Kasumi-1 (cell line): ENCODE measurements around the gene HSD17B8.
"Not testable (repeated sequence)": the region's sequence is repeated elsewhere in the genome, so short reads cannot be mapped to it uniquely, and the experiment has no call there.

Experiments
- DNase-seq, 2 experiments: peaks; one replicate each; lab custom pipeline; 2025; lab: John Stamatoyannopoulos, UW

Gene HSD17B8

GRCh38 chr6:33206027-33206863 lies 1.8 kb downstream of the HSD17B8 start:
- no peak for DNase-seq

DNA sequence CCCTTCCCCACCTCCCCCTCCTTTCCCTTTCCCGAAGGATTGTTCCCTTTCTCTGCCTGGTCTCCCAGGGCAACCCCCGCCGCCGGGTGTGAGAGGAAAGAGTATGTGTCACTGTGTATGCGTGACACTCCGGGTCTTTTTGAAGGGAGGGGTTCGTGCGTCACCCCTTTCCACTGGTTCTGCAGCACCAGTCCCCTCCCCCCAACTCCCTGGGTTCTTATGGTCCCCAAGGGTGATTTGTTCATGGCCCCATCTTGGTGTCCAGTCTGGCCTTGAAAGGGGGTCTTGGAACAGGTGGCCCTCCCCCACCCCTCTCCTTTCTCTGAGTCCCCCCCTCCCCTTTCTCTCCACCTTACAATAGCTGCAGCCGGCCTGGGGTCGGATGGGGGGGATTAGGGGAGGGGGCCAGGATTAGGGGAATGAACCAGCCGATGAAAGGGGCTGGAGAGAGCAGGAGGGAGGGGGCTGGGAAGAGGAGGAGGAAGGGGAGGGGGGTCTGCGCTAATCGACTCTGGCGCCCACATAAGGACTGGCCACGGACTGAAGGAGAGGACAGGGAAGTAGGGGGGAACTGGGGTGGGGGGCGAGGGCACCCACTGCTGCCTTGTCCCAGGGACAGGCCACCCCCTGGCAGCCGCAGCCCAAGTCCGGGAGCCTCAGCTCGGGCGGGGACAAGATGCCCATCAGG lies 2.6 kb downstream of the HSD17B8 start:
- DNase-seq, result no peak

- DNase-seq, result peak in 1 of 2 experiments; percentile 25
Observed at GRCh38 chr6:33207552-33208090, 3.2 kb downstream of the HSD17B8 start.

DNA sequence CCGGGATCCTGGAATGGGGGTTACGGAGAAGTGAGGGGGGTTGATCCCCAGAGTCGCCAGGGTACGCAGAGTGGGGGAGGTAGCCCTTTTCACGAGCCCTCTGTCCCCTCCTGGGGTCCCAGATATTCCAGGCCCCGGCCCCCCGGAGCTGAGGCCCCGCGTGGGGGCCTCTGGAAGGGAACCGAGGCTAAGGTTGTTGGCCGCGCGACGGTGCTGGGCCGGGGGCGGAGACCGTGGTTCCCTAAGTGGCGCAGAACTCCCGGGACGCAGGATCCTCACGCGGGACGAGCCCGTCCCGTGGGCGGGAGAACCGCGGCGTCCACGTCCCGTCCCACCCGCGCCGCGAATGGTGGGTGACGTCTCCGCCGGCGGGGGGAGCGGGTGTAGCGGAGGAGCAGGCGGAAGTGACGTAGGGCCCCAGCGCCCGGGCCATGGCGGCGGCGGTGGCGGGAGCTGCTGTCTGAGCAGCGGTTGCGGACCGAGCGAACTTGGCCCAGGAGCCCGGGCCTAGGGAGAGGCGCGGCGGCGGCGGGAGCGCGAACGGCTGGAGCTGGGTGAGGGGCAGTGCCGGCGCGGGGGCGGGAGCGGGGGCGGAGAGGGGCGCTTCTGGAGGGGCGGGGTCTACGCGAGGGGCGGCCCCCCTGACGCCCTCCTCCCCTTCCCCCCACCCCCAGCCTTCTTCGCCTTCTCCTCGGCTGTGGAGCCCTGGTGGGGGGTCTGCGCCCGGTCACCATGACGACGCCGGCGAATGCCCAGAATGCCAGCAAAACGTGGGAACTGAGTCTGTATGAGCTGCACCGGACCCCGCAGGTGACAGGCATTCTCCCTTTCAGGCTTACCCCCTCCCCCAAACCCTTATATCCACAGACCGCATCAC lies 3.9 kb downstream of the HSD17B8 start, which contains the start of gene RING1:
Gene RING1, plus strand, starts transcription at position 410 of the 877 bp plus-strand sequence. Its CDS starts 323 bp downstream, at position 733.
- DNase-seq, result peak; percentile 60 to 70

DNA sequence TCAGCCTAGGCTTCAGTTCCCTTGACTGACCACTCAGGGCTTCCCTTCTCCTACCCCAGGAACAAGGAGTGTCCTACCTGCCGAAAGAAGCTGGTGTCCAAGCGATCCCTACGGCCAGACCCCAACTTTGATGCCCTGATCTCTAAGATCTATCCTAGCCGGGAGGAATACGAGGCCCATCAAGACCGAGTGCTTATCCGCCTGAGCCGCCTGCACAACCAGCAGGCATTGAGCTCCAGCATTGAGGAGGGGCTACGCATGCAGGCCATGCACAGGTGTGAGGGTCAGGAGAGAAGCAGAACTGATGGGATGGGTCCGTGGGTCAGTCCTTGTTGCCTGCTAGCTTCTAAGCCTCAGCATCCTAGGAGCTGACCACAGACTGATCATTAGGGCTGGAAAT lies 5.4 kb downstream of the HSD17B8 start:
- no peak for DNase-seq

GRCh38 chr6:33211136-33211535 lies 6.7 kb downstream of the HSD17B8 start:
- DNase-seq, result no peak

DNA sequence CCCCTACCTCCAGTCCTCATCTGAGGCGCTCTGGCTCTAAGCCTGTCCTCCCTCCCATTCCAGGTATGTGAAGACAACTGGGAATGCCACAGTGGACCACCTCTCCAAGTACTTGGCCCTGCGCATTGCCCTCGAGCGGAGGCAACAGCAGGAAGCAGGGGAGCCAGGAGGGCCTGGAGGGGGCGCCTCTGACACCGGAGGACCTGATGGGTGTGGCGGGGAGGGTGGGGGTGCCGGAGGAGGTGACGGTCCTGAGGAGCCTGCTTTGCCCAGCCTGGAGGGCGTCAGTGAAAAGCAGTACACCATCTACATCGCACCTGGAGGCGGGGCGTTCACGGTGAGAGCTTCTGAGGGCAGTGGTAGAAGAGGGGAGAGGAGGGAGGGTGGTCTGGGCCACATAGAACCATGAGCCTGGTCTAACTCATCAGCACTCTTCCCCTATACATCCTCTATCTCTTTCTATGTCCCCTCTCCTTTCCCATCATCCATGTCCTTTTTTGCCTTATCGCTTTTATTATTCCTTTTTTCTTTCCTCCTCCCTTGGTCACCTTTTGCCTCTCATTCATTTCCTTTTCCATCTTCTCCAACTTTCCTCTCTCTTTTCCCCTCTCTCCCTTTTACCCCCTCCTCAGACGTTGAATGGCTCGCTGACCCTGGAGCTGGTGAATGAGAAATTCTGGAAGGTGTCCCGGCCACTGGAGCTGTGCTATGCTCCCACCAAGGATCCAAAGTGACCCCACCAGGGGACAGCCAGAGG lies 7.4 kb downstream of the HSD17B8 start:
- DNase-seq, result no peak

DNA sequence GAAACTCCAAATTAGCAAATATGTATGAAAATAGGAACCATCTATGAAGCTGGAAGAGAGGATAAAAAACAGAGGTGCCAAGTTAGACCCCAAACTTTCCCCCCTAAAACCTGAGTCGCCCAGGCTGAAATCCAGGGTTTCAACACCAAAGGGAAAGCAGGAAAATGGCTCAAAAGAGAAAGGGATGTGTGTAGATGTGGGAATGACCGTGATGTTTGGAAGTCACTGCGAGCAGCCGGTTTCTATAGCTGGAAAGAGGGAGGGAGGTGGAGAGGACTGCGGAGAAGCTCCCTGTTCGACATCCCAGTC lies 8.4 kb downstream of the HSD17B8 start:
- DNase-seq, result no peak

DNA sequence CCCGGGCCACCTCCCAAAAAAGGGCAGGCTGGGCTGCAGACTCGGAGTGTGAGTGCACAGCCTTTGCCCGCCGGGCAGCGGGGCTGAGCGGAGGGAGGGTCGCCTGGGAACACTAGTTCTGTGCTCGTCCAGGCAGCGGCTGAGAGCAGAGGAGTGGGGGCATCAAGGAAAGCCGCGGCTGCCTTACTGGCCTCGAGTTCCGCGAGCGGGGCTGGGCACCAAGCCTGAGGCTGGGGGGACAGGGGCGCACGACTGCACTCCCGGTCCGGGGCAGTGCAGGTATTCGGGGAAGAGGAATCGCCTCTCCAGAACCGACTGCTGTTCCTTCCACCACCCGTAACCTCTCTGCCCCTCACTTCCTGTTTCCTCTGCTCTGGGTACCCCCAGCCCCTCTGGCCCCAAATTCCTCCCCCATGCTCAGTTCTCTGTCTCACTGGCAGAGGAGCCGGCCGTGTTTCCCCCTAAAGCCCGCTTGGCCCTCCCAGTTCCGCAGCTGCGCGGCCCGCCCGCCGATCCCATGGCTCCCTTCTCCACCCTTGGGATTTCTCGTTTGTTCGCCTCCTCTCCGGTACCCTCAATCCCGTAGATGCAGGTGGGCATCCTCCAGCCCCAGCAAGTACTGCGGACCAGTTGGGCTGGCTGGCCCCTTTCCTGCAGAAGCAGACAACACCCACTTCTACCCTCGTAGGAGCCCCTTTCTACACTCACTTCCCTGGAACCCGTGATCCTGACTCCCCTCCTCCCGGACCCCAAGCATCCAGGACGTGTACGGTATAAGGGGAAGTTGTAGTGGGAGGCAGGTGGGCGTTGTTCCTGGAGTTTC lies 8.9 kb downstream of the HSD17B8 start:
- peak; percentile 62 to 64 for DNase-seq

DNA sequence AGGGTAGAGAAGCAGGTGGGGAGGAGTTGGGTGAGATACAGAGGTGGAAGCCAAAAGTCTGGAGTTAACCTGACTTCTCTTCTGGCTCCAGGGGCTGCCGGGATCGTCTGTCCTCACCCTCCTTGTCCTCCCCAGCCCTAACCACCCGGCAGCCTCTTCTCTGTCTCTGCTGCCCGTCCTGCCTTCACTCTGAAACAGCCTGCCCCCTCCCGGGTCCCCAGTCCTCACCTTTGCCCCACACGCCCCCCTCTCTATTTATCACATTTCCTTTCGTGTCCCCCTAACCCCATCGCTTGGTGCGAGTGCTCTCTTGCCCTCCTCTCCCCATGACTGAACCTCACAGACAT lies 9.5 kb downstream of the HSD17B8 start:
- DNase-seq, result peak in 1 of 2 experiments; percentile 53

GRCh38 chr6:33215271-33216116 lies 11.0 kb downstream of the HSD17B8 start:
- DNase-seq, result no peak

GRCh38 chr6:33216117-33216649 lies 11.7 kb downstream of the HSD17B8 start:
- DNase-seq, result no peak

DNA sequence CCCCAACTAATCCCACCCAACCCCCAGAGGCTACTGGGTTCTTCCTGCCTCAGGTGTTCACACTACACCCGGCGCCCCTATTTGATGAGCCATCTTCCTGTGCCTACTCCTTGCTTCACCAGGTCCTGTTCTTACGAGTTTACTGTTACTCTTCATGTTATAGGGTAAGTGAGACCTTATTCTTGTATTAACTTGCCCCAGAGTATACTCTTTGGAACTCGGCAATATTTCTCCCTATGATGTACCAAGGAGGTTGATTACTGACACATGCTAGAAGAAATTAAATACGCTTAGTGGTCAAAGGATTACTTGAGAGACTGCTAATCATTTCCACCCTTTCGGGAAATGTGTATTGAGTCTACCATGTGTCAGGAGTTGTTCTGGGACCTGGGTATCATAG lies 12.8 kb downstream of the HSD17B8 start:
- no peak for DNase-seq

DNA sequence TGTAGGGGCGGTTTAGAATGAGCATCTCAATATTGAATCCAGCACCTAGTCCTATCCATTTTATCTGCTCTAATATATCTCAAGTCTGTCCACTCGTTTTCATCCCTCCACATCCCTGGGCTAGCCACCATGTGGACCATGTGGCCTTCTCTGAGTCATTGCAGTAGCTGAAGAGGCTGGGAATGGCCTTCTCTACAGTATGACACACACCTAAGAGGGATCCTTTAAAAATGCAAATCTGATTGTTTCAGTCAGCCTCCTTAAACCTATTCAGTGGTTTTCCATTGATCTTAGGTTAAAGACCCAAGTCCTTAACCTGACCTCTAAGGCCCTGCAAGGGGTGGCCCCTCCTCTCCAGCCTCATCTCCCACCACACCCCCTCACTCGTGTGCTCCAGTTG lies 13.2 kb downstream of the HSD17B8 start:
- no peak for DNase-seq

- not testable (repeated sequence) for DNase-seq
Observed at GRCh38 chr6:33226503-33227120, 22.2 kb downstream of the HSD17B8 start.

- DNase-seq, result no peak
Observed at GRCh38 chr6:33235221-33235634, 30.8 kb downstream of the HSD17B8 start.

- no peak for DNase-seq
Observed at GRCh38 chr6:33236328-33236727, 31.9 kb downstream of the HSD17B8 start.

DNA sequence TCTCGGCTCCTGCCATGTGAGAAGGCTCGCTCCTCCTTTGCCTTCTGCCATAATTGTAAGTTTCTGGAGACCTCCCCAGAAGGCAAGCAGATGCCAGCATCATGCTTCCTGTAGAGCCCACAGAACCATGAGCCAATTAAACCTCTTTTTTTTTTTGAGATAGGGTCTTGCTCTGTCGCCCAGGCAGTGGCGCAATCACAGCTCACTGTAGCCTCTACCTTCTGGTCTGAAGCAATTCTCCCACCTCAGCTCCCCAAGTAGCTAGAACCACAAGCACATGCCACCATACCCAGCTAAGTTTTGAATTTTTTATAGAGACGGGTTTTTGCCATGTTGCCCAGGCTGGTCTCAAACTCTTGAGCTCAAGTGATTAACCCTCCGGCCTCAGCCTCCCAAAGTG lies 32.4 kb downstream of the HSD17B8 start:
- no peak for DNase-seq

DNA sequence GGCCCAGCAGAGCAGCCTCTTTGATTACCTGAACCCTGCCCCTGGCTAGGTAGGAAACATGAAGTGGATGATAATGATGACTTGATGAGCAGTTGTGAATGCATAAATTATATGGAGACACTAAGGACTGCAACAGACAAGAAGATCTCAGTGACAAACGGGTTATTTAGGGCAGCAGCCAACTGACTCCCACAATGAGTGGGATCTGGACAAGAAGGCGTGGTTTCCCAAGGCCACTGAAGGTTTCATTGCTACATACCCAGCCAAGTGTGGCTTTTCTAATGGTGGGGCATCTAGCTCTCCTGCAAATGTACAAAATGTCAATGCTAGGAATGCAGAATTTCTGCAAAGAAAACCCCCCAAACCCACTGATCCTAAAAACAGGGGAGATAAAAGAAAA lies 33.3 kb downstream of the HSD17B8 start:
- no peak for DNase-seq
